IPS-15b (cell line): Measurements from ENCODE around the gene SERPINE1.
"Not testable (repeated sequence)": the region's sequence is repeated elsewhere in the genome, so short reads cannot be mapped to it uniquely, and the experiment has no call there.

ENCODE experiments used
- H3K27me3 ChIP-seq: one replicate; pipeline ENCODE4 v1.6.1; 2013; ENCODE audit warnings: low read length; ENCODE audit not compliant: control insufficient read depth, insufficient read depth
- H3K36me3 ChIP-seq: one replicate; pipeline ENCODE4 v1.6.1; 2013; ENCODE audit warnings: low read length; ENCODE audit not compliant: control insufficient read depth, insufficient read depth
- H3K4me1 ChIP-seq: one replicate; pipeline ENCODE4 v1.6.1; 2013; ENCODE audit warnings: mild to moderate bottlenecking, low read length; ENCODE audit not compliant: control insufficient read depth, insufficient read depth
- H3K4me3 ChIP-seq: one replicate; pipeline ENCODE4 v1.5.1; 2013; ENCODE audit warnings: low read depth, low read length
- H3K9ac ChIP-seq: one replicate; pipeline ENCODE4 v1.6.1; 2013; ENCODE audit warnings: low read depth, mild to moderate bottlenecking, low read length
- H3K9me3 ChIP-seq: one replicate; pipeline ENCODE4 v1.6.1; 2013; ENCODE audit warnings: mild to moderate bottlenecking, low read length; ENCODE audit not compliant: control insufficient read depth, insufficient read depth

The SERPINE1 gene

DNA sequence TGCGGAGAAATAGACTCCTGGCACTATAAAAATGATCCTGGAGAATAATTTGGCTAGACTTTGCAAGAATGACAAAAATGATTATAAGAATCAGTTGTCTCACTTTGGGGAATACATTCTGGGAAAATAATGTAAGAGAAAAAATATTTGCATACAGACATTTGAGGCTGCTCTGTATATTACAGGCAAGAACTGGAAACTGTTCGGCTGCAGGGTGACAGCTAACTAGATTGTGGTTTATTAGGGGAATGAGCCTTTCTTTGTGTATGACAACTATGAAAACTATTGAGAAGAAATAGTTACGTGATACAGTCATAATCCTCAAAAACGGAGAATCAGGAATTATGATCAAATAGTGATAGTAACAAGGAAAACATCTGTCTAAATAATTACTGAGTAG lies 33.0 kb upstream of the SERPINE1 start:
- no peak overlapping the region for H3K4me3 ChIP-seq
- no peaks in the 10 kb centered on the region for H3K27me3 ChIP-seq
- H3K36me3 ChIP-seq, result peaks cover 5% of the 10 kb centered on the region
- H3K9me3 ChIP-seq, result no peaks in the 10 kb centered on the region
- H3K9ac ChIP-seq, result no peak overlapping the region
- no peaks in the 10 kb centered on the region for H3K4me1 ChIP-seq

DNA sequence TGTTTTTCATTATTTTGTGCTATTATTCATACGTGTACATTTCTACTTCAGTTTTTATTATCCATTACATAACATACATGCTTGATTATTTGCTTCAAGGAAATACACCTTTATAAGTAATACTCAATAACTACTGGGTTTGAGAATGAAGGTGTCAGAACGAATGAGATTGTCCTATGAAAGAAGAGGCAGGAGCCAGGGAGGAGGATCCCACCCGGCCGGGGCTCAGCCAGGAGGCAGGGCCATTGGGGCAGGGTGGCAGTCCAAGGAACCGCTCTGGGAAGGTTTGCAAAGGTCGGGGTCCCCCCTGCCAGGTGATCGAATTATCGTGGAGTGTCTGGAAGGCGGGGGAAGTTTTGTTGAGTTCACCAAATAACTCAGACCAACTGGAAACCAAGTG lies 32.5 kb upstream of the SERPINE1 start:
- no peak overlapping the region for H3K4me3 ChIP-seq
- H3K36me3 ChIP-seq, result peaks cover 5% of the 10 kb centered on the region
- H3K9me3 ChIP-seq, result no peaks in the 10 kb centered on the region
- peaks cover 2% of the 10 kb centered on the region for H3K4me1 ChIP-seq
- no peak overlapping the region for H3K9ac ChIP-seq
- H3K27me3 ChIP-seq, result no peaks in the 10 kb centered on the region

DNA sequence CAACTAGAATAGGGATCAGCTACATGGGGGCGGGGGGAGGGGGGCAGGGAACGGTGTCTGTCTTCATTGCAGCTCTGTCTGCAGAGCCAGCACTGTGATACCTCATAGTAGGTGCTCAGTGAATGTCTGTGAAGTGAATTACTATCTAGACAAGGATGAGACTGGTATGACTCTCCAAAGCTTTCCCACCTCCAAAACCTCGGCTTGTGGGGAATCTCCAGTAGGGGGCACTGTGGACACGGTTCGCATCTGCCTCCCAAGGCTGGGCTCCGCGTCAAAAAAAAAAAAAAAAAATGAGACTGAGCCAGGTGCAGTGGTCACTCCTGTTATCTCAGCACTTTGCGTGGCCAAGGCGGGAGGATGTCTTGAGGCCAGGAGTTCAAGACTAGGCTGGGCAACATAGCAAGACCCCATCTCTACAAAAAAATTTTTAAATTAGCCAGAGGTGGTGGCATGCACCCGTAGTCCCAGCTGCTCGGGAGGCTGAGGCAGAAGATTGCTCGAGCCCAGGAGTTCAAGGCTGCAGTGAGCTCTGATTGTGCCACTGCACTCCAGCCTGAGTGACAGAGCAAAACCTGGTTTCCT lies 32.0 kb upstream of the SERPINE1 start:
- H3K36me3 ChIP-seq, result peaks cover 5% of the 10 kb centered on the region
- peaks cover 5% of the 10 kb centered on the region for H3K4me1 ChIP-seq
- H3K4me3 ChIP-seq, result no peak overlapping the region
- H3K9ac ChIP-seq, result no peak overlapping the region
- H3K27me3 ChIP-seq, result no peaks in the 10 kb centered on the region
- no peaks in the 10 kb centered on the region for H3K9me3 ChIP-seq

DNA sequence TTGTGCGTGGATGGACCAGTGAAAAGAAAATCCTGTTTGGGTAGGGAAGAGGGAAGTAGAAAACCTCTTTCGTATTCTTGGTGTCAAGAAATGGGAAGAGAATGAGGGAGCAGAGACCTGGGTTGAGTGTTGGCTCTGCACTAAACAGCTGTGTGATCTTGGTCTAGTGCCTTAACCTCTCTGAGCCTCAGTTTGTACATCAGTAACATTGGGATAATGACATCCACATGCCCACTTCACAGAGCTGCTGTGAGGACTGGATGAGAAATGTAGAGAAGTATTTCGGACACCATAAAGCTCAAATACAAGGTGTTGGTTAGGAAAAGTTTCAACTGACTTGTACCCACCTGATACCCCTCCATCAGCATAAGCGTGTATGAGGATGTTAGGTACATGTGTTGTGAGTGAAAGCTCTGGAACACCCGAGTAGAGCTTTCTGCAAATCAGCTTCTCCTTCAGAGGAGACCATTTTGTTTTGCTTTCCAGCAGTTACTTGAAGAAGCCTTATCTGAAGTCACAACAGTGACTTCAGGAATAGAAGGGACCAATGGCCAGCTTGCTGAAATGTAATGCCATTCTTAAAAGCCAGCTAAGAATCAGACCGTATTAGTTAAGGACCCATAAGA lies 30.5 kb upstream of the SERPINE1 start:
- no peak overlapping the region for H3K9ac ChIP-seq
- no peaks in the 10 kb centered on the region for H3K36me3 ChIP-seq
- peaks cover 12% of the 10 kb centered on the region for H3K4me1 ChIP-seq
- H3K4me3 ChIP-seq, result no peak overlapping the region
- no peaks in the 10 kb centered on the region for H3K27me3 ChIP-seq
- no peaks in the 10 kb centered on the region for H3K9me3 ChIP-seq

DNA sequence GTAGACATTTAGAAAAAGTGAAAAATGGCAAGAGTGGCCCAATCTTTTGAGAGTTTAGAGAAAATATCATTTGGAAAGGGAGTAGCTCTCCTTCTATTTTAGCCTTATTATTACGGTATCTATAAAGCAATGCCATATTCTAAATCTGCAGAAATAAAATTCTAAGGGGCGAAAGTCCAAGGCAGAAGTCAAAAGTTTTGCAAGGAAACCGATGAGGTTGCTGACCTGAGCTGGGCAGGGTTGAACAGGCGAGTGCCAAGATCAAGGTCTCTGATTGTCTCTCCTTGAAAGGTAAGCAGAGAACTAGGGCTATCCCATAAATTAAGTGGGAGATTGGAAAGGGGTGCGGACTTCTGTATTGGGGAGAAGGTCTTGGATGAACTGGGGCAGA lies 30.0 kb upstream of the SERPINE1 start:
- Histone ChIP-seq H3K9me3 (no peaks in the 10 kb centered on the region), H3K4me1 (peaks cover 12% of the 10 kb centered on the region), H3K9ac (no peak overlapping the region), H3K4me3 (no peak overlapping the region), H3K36me3 (no peaks in the 10 kb centered on the region), H3K27me3 (no peaks in the 10 kb centered on the region)

DNA sequence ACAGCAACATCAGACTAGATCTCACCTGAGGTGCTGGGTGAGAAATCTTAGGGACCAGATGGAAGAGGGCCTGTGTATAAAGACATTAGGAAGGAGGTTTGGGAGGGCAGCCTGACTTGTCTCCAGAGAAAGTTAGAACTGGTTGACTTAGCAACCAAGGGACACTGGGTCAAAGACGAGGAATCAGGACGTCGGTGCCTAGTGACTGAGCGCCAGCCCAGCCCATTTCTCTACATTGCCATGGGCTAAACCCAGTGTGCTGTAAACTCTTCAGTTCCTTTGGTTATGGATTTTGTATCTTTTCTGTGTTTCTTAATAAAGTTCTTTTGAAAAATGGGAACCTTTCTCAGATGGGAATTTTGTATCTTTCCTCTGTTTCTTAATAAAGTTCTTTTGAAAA lies 29.3 kb upstream of the SERPINE1 start:
- Histone ChIP-seq H3K9me3 (no peaks in the 10 kb centered on the region), H3K4me3 (no peak overlapping the region), H3K9ac (no peak overlapping the region), H3K36me3 (no peaks in the 10 kb centered on the region), H3K4me1 (peaks cover 12% of the 10 kb centered on the region), H3K27me3 (no peaks in the 10 kb centered on the region)

DNA sequence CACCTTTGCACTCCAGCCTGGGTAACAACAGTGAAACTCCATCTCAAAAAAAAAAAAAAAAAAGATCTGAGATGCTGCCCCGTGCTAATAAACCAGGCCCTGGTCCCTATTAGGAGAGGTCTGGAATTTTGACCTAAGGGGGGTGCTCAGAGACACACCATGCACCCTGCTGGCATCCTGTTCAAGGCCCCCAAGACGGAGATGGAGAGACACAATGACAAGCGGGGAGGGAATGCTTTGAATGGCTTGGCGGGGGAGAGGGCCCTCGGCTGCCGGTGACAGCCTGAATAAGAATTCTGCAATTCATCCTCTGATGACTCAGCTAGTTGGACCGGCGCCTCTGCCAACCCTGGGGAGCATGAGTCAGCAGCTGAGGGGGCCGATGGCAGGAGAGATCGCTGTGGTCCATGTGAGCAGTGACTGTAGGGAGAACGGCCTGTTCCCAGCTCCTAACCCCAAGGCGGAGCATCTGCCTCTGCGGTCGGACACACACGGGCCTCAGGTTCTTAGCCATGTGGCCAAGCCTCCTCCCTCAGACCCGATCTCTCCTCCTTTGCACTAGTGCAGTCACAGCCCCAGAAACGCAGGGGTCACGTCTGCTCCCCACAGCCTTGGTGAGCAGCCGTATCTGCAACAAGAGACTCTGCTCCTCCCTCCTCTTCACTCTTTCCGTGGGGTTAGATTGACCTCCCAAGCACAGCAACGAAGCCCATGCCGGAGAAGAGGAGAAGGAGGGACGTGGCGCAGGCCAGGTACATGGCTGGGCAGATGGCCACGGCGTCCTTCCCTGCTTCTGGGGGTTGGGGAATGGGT lies 26.7 kb upstream of the SERPINE1 start:
- Histone ChIP-seq H3K27me3 (no peaks in the 10 kb centered on the region), H3K4me3 (peak overlapping the region; percentile 23), H3K9ac (peak overlapping the region; percentile 2), H3K36me3 (no peaks in the 10 kb centered on the region), H3K4me1 (peaks cover 12% of the 10 kb centered on the region), H3K9me3 (no peaks in the 10 kb centered on the region)

DNA sequence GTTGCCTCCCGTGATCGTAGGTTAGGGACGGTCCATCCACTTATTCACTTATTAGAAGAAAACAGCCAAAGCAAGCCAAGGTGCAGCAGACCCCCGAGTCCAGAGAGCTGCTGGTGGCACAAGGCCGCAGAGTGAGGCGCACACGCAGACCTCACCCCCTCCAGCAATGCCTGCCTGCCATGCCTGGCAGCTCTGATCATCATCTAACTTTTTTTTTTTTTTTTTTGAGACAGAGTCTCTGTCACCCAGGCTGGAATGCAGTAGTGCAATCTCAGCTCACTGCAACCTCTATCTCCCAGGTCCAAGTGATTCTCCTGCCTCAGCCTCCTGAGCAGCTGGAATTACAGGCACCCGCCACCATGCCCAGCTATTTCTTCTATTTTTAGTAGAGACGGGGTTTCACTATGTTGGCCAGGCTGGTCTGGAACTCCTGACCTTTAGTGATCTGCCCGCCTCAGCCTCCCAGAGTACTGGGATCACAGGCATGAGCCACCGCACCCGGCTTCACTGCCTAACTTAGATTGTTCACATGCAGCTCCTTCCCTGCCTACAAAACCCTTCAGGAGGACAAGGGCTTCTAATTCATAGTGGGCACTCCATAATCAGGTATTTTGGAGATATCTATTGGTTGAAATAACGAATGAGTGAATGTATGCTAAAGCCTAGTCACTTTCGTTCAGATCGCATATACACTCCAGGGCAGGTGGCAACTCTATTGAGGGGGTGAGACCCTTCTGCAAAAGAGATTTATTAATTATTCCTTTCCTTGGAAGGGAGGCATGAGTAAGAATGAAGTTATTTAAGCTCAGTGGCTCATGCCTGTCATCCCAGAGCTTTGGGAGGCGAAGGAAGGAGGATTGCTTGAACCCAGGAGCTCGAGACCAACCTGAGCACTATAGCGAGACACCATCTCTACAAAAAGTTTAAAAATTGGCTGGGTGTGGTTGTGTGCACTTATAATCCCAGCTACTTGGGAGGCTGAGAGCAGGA lies 25.8 kb upstream of the SERPINE1 start:
- Histone ChIP-seq H3K27me3 (no peaks in the 10 kb centered on the region), H3K4me1 (peaks cover 12% of the 10 kb centered on the region), H3K9me3 (no peaks in the 10 kb centered on the region), H3K36me3 (no peaks in the 10 kb centered on the region), H3K9ac (peak overlapping the region; percentile 2), H3K4me3 (no peak overlapping the region)

DNA sequence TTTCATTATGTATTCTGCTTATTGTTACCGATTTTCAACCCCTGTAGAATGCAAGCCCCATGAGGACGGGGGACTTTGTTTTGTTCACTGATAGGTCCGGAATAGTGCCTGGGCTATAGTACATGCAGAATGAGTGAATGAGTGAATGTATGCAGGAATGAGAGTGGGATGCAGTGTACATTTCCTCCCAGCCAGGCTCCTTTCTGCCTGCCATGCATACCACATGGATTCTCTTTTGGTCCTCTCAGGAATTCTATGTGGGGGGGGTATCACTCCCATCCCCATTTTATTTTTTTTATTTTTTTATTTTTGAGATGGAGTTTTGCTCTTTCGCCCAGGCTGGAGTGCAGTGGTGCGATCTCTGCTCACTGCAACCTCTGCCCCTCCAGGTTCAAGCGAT lies 24.9 kb upstream of the SERPINE1 start:
- H3K4me1 ChIP-seq, result peaks cover 12% of the 10 kb centered on the region

DNA sequence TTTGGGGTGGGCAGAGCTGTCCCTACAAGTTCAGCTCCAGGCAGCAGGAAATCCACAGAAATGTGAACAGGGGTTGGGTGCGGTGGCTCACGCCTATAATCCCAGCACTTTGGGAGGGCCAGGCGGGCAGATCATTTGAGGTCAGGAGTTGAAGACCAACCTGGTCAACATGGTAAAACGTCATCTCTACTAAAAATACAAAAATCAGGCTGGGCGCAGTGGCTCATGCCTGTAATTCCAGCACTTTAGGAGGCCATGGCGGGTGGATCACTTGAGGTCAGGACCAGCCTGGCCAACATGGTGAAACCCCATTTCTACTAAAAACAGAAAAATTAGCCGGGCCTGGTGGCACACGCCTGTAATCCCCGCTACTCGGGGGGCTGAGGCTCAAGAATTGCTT lies 23.2 kb upstream of the SERPINE1 start:
- not testable (repeated sequence) for H3K4me3 ChIP-seq, H3K27me3 ChIP-seq, H3K9me3 ChIP-seq, H3K9ac ChIP-seq, H3K36me3 ChIP-seq
- peaks cover 12% of the 10 kb centered on the region for H3K4me1 ChIP-seq

More for the DNA sequence above, 24.9 kb upstream of the SERPINE1 start:
- no peaks in the 10 kb centered on the region for H3K9me3 ChIP-seq
- H3K36me3 ChIP-seq, result no peaks in the 10 kb centered on the region
- H3K4me3 ChIP-seq, result no peak overlapping the region
- no peak overlapping the region for H3K9ac ChIP-seq
- H3K27me3 ChIP-seq, result no peaks in the 10 kb centered on the region

DNA sequence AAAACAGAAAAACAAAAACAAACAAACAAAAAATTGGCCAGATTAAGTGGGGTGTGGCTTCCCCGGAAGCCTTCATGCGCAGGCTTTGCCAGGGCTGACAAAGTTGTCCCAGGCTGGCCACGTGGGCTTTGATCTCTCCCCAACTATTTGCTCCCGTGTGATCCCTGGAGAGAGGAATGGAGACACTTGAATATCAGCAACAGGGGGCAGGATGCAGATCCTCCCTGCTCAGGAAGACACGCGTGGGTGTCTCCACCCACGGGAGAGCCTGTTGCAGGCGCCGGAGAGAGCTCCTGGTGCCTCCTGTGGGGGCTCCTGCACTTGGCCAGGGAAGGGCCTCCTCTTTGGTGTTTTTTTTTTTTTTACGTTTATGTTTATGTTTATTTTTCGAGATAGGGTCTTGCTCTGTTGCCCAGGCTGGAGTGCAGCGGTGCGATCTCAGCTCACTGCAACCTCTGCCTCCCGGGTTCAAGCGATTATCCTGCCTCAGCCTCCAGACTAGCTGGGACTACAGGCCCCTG lies 22.7 kb upstream of the SERPINE1 start:
- H3K4me1 ChIP-seq, result peaks cover 12% of the 10 kb centered on the region
- H3K4me3 ChIP-seq, result no peak overlapping the region
- H3K9ac ChIP-seq, result no peak overlapping the region
- no peaks in the 10 kb centered on the region for H3K27me3 ChIP-seq
- no peaks in the 10 kb centered on the region for H3K36me3 ChIP-seq
- H3K9me3 ChIP-seq, result no peaks in the 10 kb centered on the region
